NCI-H345 treated with DMSO at 0.1 percent for 48 hours (cell line): ENCODE results near the gene IL6.
"Not testable (repeated sequence)": the region's sequence is repeated elsewhere in the genome, so short reads cannot be mapped to it uniquely, and the experiment has no call there.

Source experiments
- DNase-seq: peaks from one replicate; lab custom pipeline; 2025; ENCODE audit not compliant: unreplicated experiment; lab: John Stamatoyannopoulos, UW

IL6 gene

GRCh38 chr7:22726907-22727713 lies at the start of gene IL6:
Gene IL6 (plus strand): TSS chr7:22727200. CDS start chr7:22727263, 63 bp downstream.
- peak; percentile 59 for DNase-seq

- DNase-seq: not testable (repeated sequence)
These were observed 49.7 kb upstream of the IL6 start for GRCh38 chr7:22677263-22677662.

GRCh38 chr7:22677680-22678079 lies 49.3 kb upstream of the IL6 start:
- DNase-seq: no peak

- DNase-seq: no peak
These were observed 46.5 kb upstream of the IL6 start for GRCh38 chr7:22680482-22680911.

- no peak for DNase-seq
These were observed 45.7 kb upstream of the IL6 start for GRCh38 chr7:22681312-22681711.

GRCh38 chr7:22681852-22682657 lies 44.9 kb upstream of the IL6 start:
- DNase-seq: no peak

- no peak for DNase-seq
These were observed 43.6 kb upstream of the IL6 start for GRCh38 chr7:22683379-22683778.

- DNase-seq: no peak
These were observed 40.4 kb upstream of the IL6 start for GRCh38 chr7:22686620-22687019.

- no peak for DNase-seq
These were observed 38.9 kb upstream of the IL6 start for GRCh38 chr7:22688084-22688483.

GRCh38 chr7:22688934-22689333 lies 38.1 kb upstream of the IL6 start:
- DNase-seq: not testable (repeated sequence)

- DNase-seq: no peak
These were observed 32.3 kb upstream of the IL6 start for GRCh38 chr7:22694597-22695207.

GRCh38 chr7:22695476-22696132 lies 31.4 kb upstream of the IL6 start:
- DNase-seq: no peak

GRCh38 chr7:22696541-22697228 lies 30.3 kb upstream of the IL6 start:
- no peak for DNase-seq

GRCh38 chr7:22697322-22697859 lies 29.6 kb upstream of the IL6 start:
- DNase-seq: no peak

GRCh38 chr7:22697876-22698606 lies 29.0 kb upstream of the IL6 start:
- DNase-seq: no peak

- no peak for DNase-seq
These were observed 28.2 kb upstream of the IL6 start for GRCh38 chr7:22698767-22699166.

- no peak for DNase-seq
These were observed 26.4 kb upstream of the IL6 start for GRCh38 chr7:22700559-22701002.

GRCh38 chr7:22702516-22702915 lies 24.5 kb upstream of the IL6 start:
- DNase-seq: no peak

- DNase-seq: not testable (repeated sequence)
These were observed 23.7 kb upstream of the IL6 start for GRCh38 chr7:22703107-22703855.
